ENCODE measurements around the gene MPEG1. TPM values are rescaled to one million over a fixed set of nuclear protein-coding genes. Genes with fewer than 3 reads are reported as not detected.
A peak's percentile ranks its signal among the peaks of the same experiment; 100 is the strongest.

Gene MPEG1
- total and polyA plus RNA-seq, 4 donors: 7.0 to 63.5 (median 36.9) TPM

DNA sequence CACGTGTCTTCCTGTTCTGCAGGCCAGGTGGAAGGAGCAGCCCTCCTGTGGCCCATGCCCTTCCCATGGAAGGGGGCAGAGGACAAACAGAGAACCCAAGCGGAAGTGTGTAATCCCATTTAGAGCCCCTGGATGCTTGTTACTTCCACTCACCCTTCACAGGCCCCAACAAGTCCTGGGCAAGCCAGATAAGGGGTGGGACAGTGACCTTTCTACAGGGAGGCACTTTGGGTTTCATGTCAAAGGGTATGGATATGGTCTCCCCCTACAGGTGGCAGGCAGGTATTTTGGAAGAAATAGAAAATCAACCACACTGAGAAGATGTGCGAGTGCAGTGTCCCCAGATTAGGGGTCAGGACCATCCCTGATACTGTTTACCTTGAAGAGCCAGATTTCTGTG is 11.4 kb downstream of the MPEG1 start:
- peak overlapping the region in 1 of 2 donors; percentile 10 for H3K27ac ChIP-seq (ENCODE audit: low read depth in 1 of 2, low read length in 1 of 2)
- H3K36me3 ChIP-seq (ENCODE audit: control insufficient read depth in 4 of 4, insufficient read depth in 4 of 4, low read length in 4 of 4): peaks cover 0 to 78% (median 35%) of the 10 kb centered on the region in 4 donors
- 87 to 90% methylated on average over 3 of the region's 3 CpGs for WGBS, 2 donors
- H3K9ac ChIP-seq (ENCODE audit: insufficient read depth in 1 of 2, low read length in 2 of 2): no peak overlapping the region
- H3K9me3 ChIP-seq (ENCODE audit: control insufficient read depth in 4 of 4, insufficient read depth in 3 of 4, low read length in 3 of 4): no peaks in the 10 kb centered on the region
- no peak overlapping the region for H3K4me3 ChIP-seq
- ATAC-seq (ENCODE audit: insufficient read depth, low FRiP score): no peak
- no peaks in the 10 kb centered on the region for H3K27me3 ChIP-seq (ENCODE audit: control insufficient read depth in 3 of 3, insufficient read depth in 3 of 3, low read length in 2 of 3)
- H3K4me1 ChIP-seq (ENCODE audit: control insufficient read depth in 5 of 5, insufficient read depth in 5 of 5, low read length in 5 of 5): peaks cover 0 to 49% (median 23%) of the 10 kb centered on the region in 5 donors
- TF ChIP-seq CTCF (IDR thresholded peaks at IDR 0.05; ENCODE audit: control extremely low read depth, extremely low read depth): no peak
- DNase-seq: no peak

DNA sequence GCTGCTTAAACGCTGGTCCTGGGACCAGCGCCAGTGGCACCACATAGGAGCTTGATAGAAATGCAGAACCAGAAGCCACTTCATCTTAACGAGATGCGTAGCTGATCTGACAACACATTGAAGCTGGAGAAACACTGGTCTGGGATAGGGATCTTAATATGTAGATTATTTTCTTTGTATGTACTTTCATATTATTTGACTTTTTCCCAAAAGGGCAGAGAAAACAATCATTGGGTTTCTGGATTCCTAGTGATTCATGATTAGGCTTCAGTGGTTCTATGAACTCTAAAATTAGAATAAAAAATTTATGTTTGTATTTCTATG is 12.3 kb downstream of the MPEG1 start:
- DNase-seq (no peak), ATAC-seq (ENCODE audit: insufficient read depth, low FRiP score) (no peak)
- H3K4me1 ChIP-seq (ENCODE audit: control insufficient read depth in 5 of 5, insufficient read depth in 5 of 5, low read length in 5 of 5): peaks cover 0 to 49% (median 23%) of the 10 kb centered on the region in 5 donors
- H3K9ac ChIP-seq (ENCODE audit: insufficient read depth in 1 of 2, low read length in 2 of 2): no peak overlapping the region
- no peaks in the 10 kb centered on the region for H3K27me3 ChIP-seq (ENCODE audit: control insufficient read depth in 3 of 3, insufficient read depth in 3 of 3, low read length in 2 of 3)
- 30 to 41% methylated on average over 4 of the region's 4 CpGs for WGBS, 2 donors
- no peak overlapping the region for H3K4me3 ChIP-seq
- H3K27ac ChIP-seq (ENCODE audit: low read depth in 1 of 2, low read length in 1 of 2): no peak overlapping the region
- TF ChIP-seq CTCF (IDR thresholded peaks at IDR 0.05; ENCODE audit: control extremely low read depth, extremely low read depth): no peak
- no peaks in the 10 kb centered on the region for H3K9me3 ChIP-seq (ENCODE audit: control insufficient read depth in 4 of 4, insufficient read depth in 3 of 4, low read length in 3 of 4)
- H3K36me3 ChIP-seq (ENCODE audit: control insufficient read depth in 4 of 4, insufficient read depth in 4 of 4, low read length in 4 of 4): peaks cover 0 to 80% (median 34%) of the 10 kb centered on the region in 4 donors

- Histone ChIP-seq H3K4me3 (no peak overlapping the region), H3K4me1 (ENCODE audit: control insufficient read depth in 5 of 5, insufficient read depth in 5 of 5, low read length in 5 of 5) (peaks cover 0 to 49% (median 23%) of the 10 kb centered on the region in 5 donors), H3K27me3 (ENCODE audit: control insufficient read depth in 3 of 3, insufficient read depth in 3 of 3, low read length in 2 of 3) (no peaks in the 10 kb centered on the region), H3K27ac (ENCODE audit: low read depth in 1 of 2, low read length in 1 of 2) (peak overlapping the region in 1 of 2 donors; percentile 41), H3K9ac (ENCODE audit: insufficient read depth in 1 of 2, low read length in 2 of 2) (no peak overlapping the region), H3K36me3 (ENCODE audit: control insufficient read depth in 4 of 4, insufficient read depth in 4 of 4, low read length in 4 of 4) (peaks cover 0 to 80% (median 34%) of the 10 kb centered on the region in 4 donors), H3K9me3 (ENCODE audit: control insufficient read depth in 4 of 4, insufficient read depth in 3 of 4, low read length in 3 of 4) (no peaks in the 10 kb centered on the region)
- 76 to 79% methylated on average over 14 of the region's 14 CpGs for WGBS, 2 donors
- ATAC-seq (ENCODE audit: insufficient read depth, low FRiP score): no peak
- peak in 2 of 3 donors; percentile 55 to 65 for DNase-seq
- TF ChIP-seq CTCF (IDR thresholded peaks at IDR 0.05; ENCODE audit: control extremely low read depth, extremely low read depth): no peak
These were observed 12.9 kb downstream of the MPEG1 start for GRCh38 chr11:59199546-59200422.
